ENCODE results near the gene SWI5. TPM values are rescaled to one million over a fixed set of nuclear protein-coding genes. Genes with fewer than 3 reads are reported as not detected.
"Not testable (repeated sequence)": the region's sequence is repeated elsewhere in the genome, so short reads cannot be mapped to it uniquely, and the experiment has no call there.

The SWI5 gene
- total RNA-seq, 1 experiment from 2014 or later, result 42.2 TPM

GRCh38 chr9:128266868-128267590 is 9.0 kb upstream of the SWI5 start:
- DNase-seq (ENCODE audit: low read depth, low spot score), result no peak
- in situ Hi-C loops (cut with HindIII; ENCODE audit: low pct_unique_long_range_greater_than_20kb, low sequenced_read_pairs), result no loop called here

- in situ Hi-C loops (cut with HindIII; ENCODE audit: low pct_unique_long_range_greater_than_20kb, low sequenced_read_pairs), result no loop called here
- DNase-seq (ENCODE audit: low read depth, low spot score), result no peak
Observed at GRCh38 chr9:128271112-128271511, 5.0 kb upstream of the SWI5 start.

GRCh38 chr9:128271512-128271911 is 4.6 kb upstream of the SWI5 start:
- in situ Hi-C loops (cut with HindIII; ENCODE audit: low pct_unique_long_range_greater_than_20kb, low sequenced_read_pairs), result no loop called here
- DNase-seq (ENCODE audit: low read depth, low spot score), result no peak

- no peak for DNase-seq (ENCODE audit: low read depth, low spot score)
Observed at GRCh38 chr9:128274245-128274644, 1.8 kb upstream of the SWI5 start.

GRCh38 chr9:128275198-128276007 is 673 bp upstream of the SWI5 start, which contains the start of gene GOLGA2:
GOLGA2 (minus strand) TSS chr9:128276007; CDS start chr9:128275976, 31 bp downstream.
- in situ Hi-C loops (cut with HindIII; ENCODE audit: low pct_unique_long_range_greater_than_20kb, low sequenced_read_pairs), result no loop called here
- peak; percentile 42 for DNase-seq (ENCODE audit: low read depth, low spot score)

More at GRCh38 chr9:128274245-128274644, 1.8 kb upstream of the SWI5 start:
- in situ Hi-C loops (cut with HindIII; ENCODE audit: low pct_unique_long_range_greater_than_20kb, low sequenced_read_pairs), result no loop called here

GRCh38 chr9:128276574-128277270 is 646 bp downstream of the SWI5 start:
- peak; percentile 11 for DNase-seq (ENCODE audit: low read depth, low spot score)
- in situ Hi-C loops (cut with HindIII; ENCODE audit: low pct_unique_long_range_greater_than_20kb, low sequenced_read_pairs), result no loop called here

- DNase-seq (ENCODE audit: low read depth, low spot score); in situ Hi-C loops (cut with HindIII; ENCODE audit: low pct_unique_long_range_greater_than_20kb, low sequenced_read_pairs): not testable (repeated sequence)
Observed at GRCh38 chr9:128279088-128280073, 3.3 kb downstream of the SWI5 start.

- in situ Hi-C loops (cut with HindIII; ENCODE audit: low pct_unique_long_range_greater_than_20kb, low sequenced_read_pairs), result no loop called here
Observed at GRCh38 chr9:128280084-128280622, 4.1 kb downstream of the SWI5 start.

GRCh38 chr9:128282500-128282899 is 6.4 kb downstream of the SWI5 start:
- in situ Hi-C loops (cut with HindIII; ENCODE audit: low pct_unique_long_range_greater_than_20kb, low sequenced_read_pairs), result no loop called here
- DNase-seq (ENCODE audit: low read depth, low spot score), result no peak

More at GRCh38 chr9:128280084-128280622, 4.1 kb downstream of the SWI5 start:
- DNase-seq (ENCODE audit: low read depth, low spot score), result no peak

- no peak for DNase-seq (ENCODE audit: low read depth, low spot score)
- in situ Hi-C loops (cut with HindIII; ENCODE audit: low pct_unique_long_range_greater_than_20kb, low sequenced_read_pairs), result no loop called here
Observed at GRCh38 chr9:128285033-128285784, 9.1 kb downstream of the SWI5 start.

GRCh38 chr9:128286440-128286839 is 10.4 kb downstream of the SWI5 start:
- no peak for DNase-seq (ENCODE audit: low read depth, low spot score)
- in situ Hi-C loops (cut with HindIII; ENCODE audit: low pct_unique_long_range_greater_than_20kb, low sequenced_read_pairs), result no loop called here

- DNase-seq (ENCODE audit: low read depth, low spot score), result no peak
- in situ Hi-C loops (cut with HindIII; ENCODE audit: low pct_unique_long_range_greater_than_20kb, low sequenced_read_pairs), result no loop called here
Observed at GRCh38 chr9:128288273-128289004, 12.4 kb downstream of the SWI5 start.

- in situ Hi-C loops (cut with HindIII; ENCODE audit: low pct_unique_long_range_greater_than_20kb, low sequenced_read_pairs), result no loop called here
- no peak for DNase-seq (ENCODE audit: low read depth, low spot score)
Observed at GRCh38 chr9:128292009-128292408, 15.9 kb downstream of the SWI5 start.

GRCh38 chr9:128293091-128293490 is 17.0 kb downstream of the SWI5 start:
- DNase-seq (ENCODE audit: low read depth, low spot score), result no peak
- in situ Hi-C loops (cut with HindIII; ENCODE audit: low pct_unique_long_range_greater_than_20kb, low sequenced_read_pairs), result no loop called here

- in situ Hi-C loops (cut with HindIII; ENCODE audit: low pct_unique_long_range_greater_than_20kb, low sequenced_read_pairs), result no loop called here
- no peak for DNase-seq (ENCODE audit: low read depth, low spot score)
Observed at GRCh38 chr9:128294142-128294541, 18.1 kb downstream of the SWI5 start.
